H9 (cell line): ENCODE data around the gene GRIPAP1. TPM values are rescaled to one million over a fixed set of nuclear protein-coding genes. Genes with fewer than 3 reads are reported as not detected.

Experiments used
- DNase-seq: peaks from one replicate; pipeline ENCODE4 v3.0.0-alpha.2; 2017
- H2AFZ ChIP-seq: one replicate; pipeline ENCODE4 v1.6.1; 2013; ENCODE audit warnings: mild to moderate bottlenecking, low read length, control low read depth, moderate library complexity
- H2AK5ac ChIP-seq: 2 replicates; pipeline ENCODE4 v1.6.1; 2013; ENCODE audit warnings: low read length, control low read depth, mixed read lengths; ENCODE audit not compliant: insufficient read length
- H2BK120ac ChIP-seq: one replicate; pipeline ENCODE4 v1.6.1; 2013; ENCODE audit warnings: low read depth, mild to moderate bottlenecking, low read length, control low read depth, inconsistent platforms; ENCODE audit not compliant: poor library complexity, severe bottlenecking
- H2BK12ac ChIP-seq: 2 replicates; pipeline ENCODE4 v1.6.1; 2013; ENCODE audit warnings: low read length, control low read depth, mixed read lengths, low read depth; ENCODE audit not compliant: insufficient read length
- H2BK15ac ChIP-seq: 2 replicates; pipeline ENCODE4 v1.6.1; 2013; ENCODE audit warnings: low read depth, low read length, control low read depth
- H2BK20ac ChIP-seq: one replicate; pipeline ENCODE4 v1.6.1; 2013; ENCODE audit warnings: low read depth, mild to moderate bottlenecking, low read length, control low read depth, inconsistent platforms; ENCODE audit not compliant: poor library complexity, severe bottlenecking
- H2BK5ac ChIP-seq: 2 replicates; pipeline ENCODE4 v1.6.1; 2013; ENCODE audit warnings: low read length, control low read depth, mixed read lengths; ENCODE audit not compliant: insufficient read length
- H3K14ac ChIP-seq: 2 replicates; pipeline ENCODE4 v1.6.1; 2013; ENCODE audit warnings: low read length, control low read depth; ENCODE audit not compliant: insufficient read depth
- H3K18ac ChIP-seq: 2 replicates; pipeline ENCODE4 v1.6.1; 2013; ENCODE audit warnings: low read depth, mild to moderate bottlenecking, mixed read lengths, low read length, control low read depth; ENCODE audit not compliant: insufficient read length
- H3K23ac ChIP-seq: 2 replicates; pipeline ENCODE4 v1.6.1; 2013; ENCODE audit warnings: low read length, control low read depth, mixed read lengths, low read depth; ENCODE audit not compliant: insufficient read length
- H3K23me2 ChIP-seq: 2 replicates; pipeline ENCODE4 v1.6.1; 2013; ENCODE audit warnings: low read depth, mild to moderate bottlenecking, mixed read lengths, low read length, control low read depth; ENCODE audit not compliant: insufficient read length, poor library complexity, severe bottlenecking
- H3K27ac ChIP-seq: 2 replicates; pipeline ENCODE4 v1.5.1; 2013; ENCODE audit warnings: low read length, control low read depth, mixed read lengths, low read depth; ENCODE audit not compliant: insufficient read length
- H3K27me3 ChIP-seq: 2 replicates; pipeline ENCODE4 v1.6.1; 2013; ENCODE audit warnings: low read length, control low read depth, inconsistent platforms; ENCODE audit not compliant: insufficient read depth
- H3K4ac ChIP-seq: 2 replicates; pipeline ENCODE4 v1.6.1; 2013; ENCODE audit warnings: low read depth, mild to moderate bottlenecking, control low read depth, inconsistent platforms, low read length, moderate library complexity
- H3K4me1 ChIP-seq: 2 replicates; pipeline ENCODE4 v1.6.1; 2013; ENCODE audit warnings: low read length, control low read depth, inconsistent platforms; ENCODE audit not compliant: insufficient read depth
- H3K4me2 ChIP-seq: 2 replicates; pipeline ENCODE4 v1.6.1; 2013; ENCODE audit warnings: low read length, control low read depth, mixed read lengths; ENCODE audit not compliant: insufficient read length, insufficient read depth
- H3K56ac ChIP-seq: 2 replicates; pipeline ENCODE4 v1.6.1; 2013; ENCODE audit warnings: low read depth, mild to moderate bottlenecking, mixed read lengths, low read length, control low read depth; ENCODE audit not compliant: insufficient read length
- H3K79me1 ChIP-seq: 2 replicates; pipeline ENCODE4 v1.6.1; 2013; ENCODE audit warnings: low read depth, mild to moderate bottlenecking, moderate library complexity, low read length, control low read depth, inconsistent platforms; ENCODE audit not compliant: insufficient read depth, poor library complexity, severe bottlenecking
- H3K79me2 ChIP-seq: 2 replicates; pipeline ENCODE4 v1.6.1; 2013; ENCODE audit warnings: low read length, control low read depth, inconsistent platforms; ENCODE audit not compliant: insufficient read depth
- H3K9ac ChIP-seq: 2 replicates; pipeline ENCODE4 v1.6.1; 2013; ENCODE audit warnings: low read length, control low read depth, mixed read lengths; ENCODE audit not compliant: insufficient read length; ENCODE audit errors: extremely low read depth
- H3K9me3 ChIP-seq: one replicate; pipeline ENCODE4 v1.6.1; 2013; ENCODE audit warnings: low read depth, low read length, inconsistent platforms; ENCODE audit not compliant: control insufficient read depth
- H3T11ph ChIP-seq: one replicate; pipeline ENCODE4 v1.6.1; 2013; ENCODE audit warnings: mild to moderate bottlenecking, low read length, control low read depth, inconsistent platforms
- H4K20me1 ChIP-seq: one replicate; pipeline ENCODE4 v1.6.1; 2013; ENCODE audit not compliant: control insufficient read depth, insufficient read length, insufficient read depth
- H4K5ac ChIP-seq: 2 replicates; pipeline ENCODE4 v1.6.1; 2013; ENCODE audit warnings: low read depth, mild to moderate bottlenecking, mixed read lengths, low read length, control low read depth; ENCODE audit not compliant: insufficient read length
- H4K8ac ChIP-seq: replicated peaks from 2 replicates; pipeline ENCODE4 v1.6.1; 2013; ENCODE audit warnings: low read length, control low read depth, mixed read lengths, low read depth; ENCODE audit not compliant: insufficient read length
- H4K91ac ChIP-seq: 2 replicates; pipeline ENCODE4 v1.6.1; 2013; ENCODE audit warnings: low read depth, mild to moderate bottlenecking, moderate library complexity, mixed read lengths, low read length, control low read depth; ENCODE audit not compliant: insufficient read length
- H3K27ac Mint-ChIP-seq, 3 experiments: 2 replicates in 2 of 3; 3 replicates in 1 of 3; pipeline ENCODE4 v1.8.0; 2020 to 2021; ENCODE audit warnings: mixed read lengths in 3 of 3, mild to moderate bottlenecking in 1 of 3, moderate library complexity in 1 of 3
- H3K27me3 Mint-ChIP-seq: 2 replicates; pipeline ENCODE4 v1.8.0; 2021; ENCODE audit warnings: low read depth, mild to moderate bottlenecking, moderate library complexity, mixed read lengths
- H3K36me3 Mint-ChIP-seq, 3 experiments: 2 replicates in 2 of 3; 3 replicates in 1 of 3; pipeline ENCODE4 v1.8.0; 2020 to 2021; ENCODE audit warnings: low read depth in 3 of 3, mixed read lengths in 3 of 3; ENCODE audit not compliant: insufficient read depth in 1 of 3
- H3K4me1 Mint-ChIP-seq, 2 experiments: 2 replicates each; pipeline ENCODE4 v1.8.0; 2020; ENCODE audit warnings: mixed read lengths in 2 of 2
- H3K4me3 Mint-ChIP-seq, 2 experiments: 2 replicates in 1 of 2; 3 replicates in 1 of 2; pipeline ENCODE4 v1.8.0; 2020 to 2021; ENCODE audit warnings: mild to moderate bottlenecking in 2 of 2, mixed read lengths in 2 of 2, moderate library complexity in 1 of 2
- H3K9me3 Mint-ChIP-seq, 2 experiments: 2 replicates in 1 of 2; 3 replicates in 1 of 2; pipeline ENCODE4 v1.8.0; 2020; ENCODE audit warnings: mild to moderate bottlenecking in 2 of 2, mixed read lengths in 2 of 2, moderate library complexity in 1 of 2
- WGBS: extraction: QIAGEN DNeasy Blood & Tissue Kit; methylation state at CpG from one replicate; pipeline ENCODE4 v1.1.7; 2013; ENCODE audit warnings: missing lambda C conversion rate, low lambda C conversion rate, mixed read lengths; ENCODE audit not compliant: insufficient read length; ENCODE audit errors: extremely low coverage; 5-methylcytosine and 5-hydroxymethylcytosine counted together
- total RNA-seq: library from RNA; stranded (reverse); gene quantifications from 2 replicates; pipeline ENCODE4 v1.2.1, GENCODE V29; 2021
- TF ChIP-seq, protein P1 (sequence below): fragments of 200-600 bp; sonication (generic); conservative IDR thresholded peaks from 3 replicates; pipeline ENCODE4 v1.8.0; 2021; ENCODE audit warnings: antibody characterized with exemption, mild to moderate bottlenecking

The GRIPAP1 gene
- total RNA-seq, 1 experiment from 2014 or later: 71.8 TPM

GRCh38 chrX:48971249-48972219 is 30.5 kb downstream of the GRIPAP1 start, which contains the start of gene KCND1:
Gene KCND1, minus strand, starts transcription at chrX:48971844. Its CDS starts 1,573 bp downstream, at chrX:48970271.
- Histone ChIP-seq H3K9me3 (no peaks in the 10 kb centered on the region), H3T11ph (no peak within 1 kb of the TSS), H3K27ac (no peak within 1 kb of the TSS), H2BK5ac (no peak within 1 kb of the TSS), H3K56ac (no peak within 1 kb of the TSS), H2BK12ac (no peak within 1 kb of the TSS), H3K23ac (no peak within 1 kb of the TSS), H3K4ac (no peak within 1 kb of the TSS), H2AK5ac (no peak within 1 kb of the TSS), H3K14ac (no peak within 1 kb of the TSS; the same call in 1 of the 2 replicates), H2BK120ac (no peak within 1 kb of the TSS), H4K91ac (no peak within 1 kb of the TSS), H3K9ac (peak within 1 kb of the TSS; percentile 29), H2BK20ac (no peak within 1 kb of the TSS), H3K79me1 (no peaks in the 10 kb centered on the region), H3K79me2 (no peaks in the 10 kb centered on the region), H3K4me1 (no peaks in the 10 kb centered on the region), H3K18ac (no peak within 1 kb of the TSS), H3K23me2 (peaks cover 10% of the 10 kb centered on the region), H2BK15ac (no peak within 1 kb of the TSS), H2AFZ (no peak within 1 kb of the TSS), H3K4me2 (peak within 1 kb of the TSS; percentile 70), H4K20me1 (no peaks in the 10 kb centered on the region), H4K5ac (no peak within 1 kb of the TSS), H3K27me3 (no peaks in the 10 kb centered on the region), H4K8ac (no peak within 1 kb of the TSS)
- H3K4me3 Mint-ChIP-seq: peak within 1 kb of the TSS; percentile 69 to 84
- peaks cover 8 to 9% of the 10 kb centered on the region in 2 experiments; a peak in 3 of 4 replicates for H3K4me1 Mint-ChIP-seq
- peaks cover 72 to 84% of the 10 kb centered on the region in 2 experiments for H3K9me3 Mint-ChIP-seq
- no CpG with 5 or more reads among the region's 28 CpGs for WGBS
- peaks cover 2% of the 10 kb centered on the region; the same call in 1 of the 2 replicates for H3K27me3 Mint-ChIP-seq
- H3K27ac Mint-ChIP-seq: peak within 1 kb of the TSS; percentile 48 to 90 (median 83); a peak in 4 of 7 replicates
- DNase-seq: peak; percentile 77
- TF ChIP-seq, protein P1, sequence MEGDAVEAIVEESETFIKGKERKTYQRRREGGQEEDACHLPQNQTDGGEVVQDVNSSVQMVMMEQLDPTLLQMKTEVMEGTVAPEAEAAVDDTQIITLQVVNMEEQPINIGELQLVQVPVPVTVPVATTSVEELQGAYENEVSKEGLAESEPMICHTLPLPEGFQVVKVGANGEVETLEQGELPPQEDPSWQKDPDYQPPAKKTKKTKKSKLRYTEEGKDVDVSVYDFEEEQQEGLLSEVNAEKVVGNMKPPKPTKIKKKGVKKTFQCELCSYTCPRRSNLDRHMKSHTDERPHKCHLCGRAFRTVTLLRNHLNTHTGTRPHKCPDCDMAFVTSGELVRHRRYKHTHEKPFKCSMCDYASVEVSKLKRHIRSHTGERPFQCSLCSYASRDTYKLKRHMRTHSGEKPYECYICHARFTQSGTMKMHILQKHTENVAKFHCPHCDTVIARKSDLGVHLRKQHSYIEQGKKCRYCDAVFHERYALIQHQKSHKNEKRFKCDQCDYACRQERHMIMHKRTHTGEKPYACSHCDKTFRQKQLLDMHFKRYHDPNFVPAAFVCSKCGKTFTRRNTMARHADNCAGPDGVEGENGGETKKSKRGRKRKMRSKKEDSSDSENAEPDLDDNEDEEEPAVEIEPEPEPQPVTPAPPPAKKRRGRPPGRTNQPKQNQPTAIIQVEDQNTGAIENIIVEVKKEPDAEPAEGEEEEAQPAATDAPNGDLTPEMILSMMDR: no peak
- H3K36me3 Mint-ChIP-seq: peaks cover 9 to 28% (median 24%) of the 10 kb centered on the region in 3 experiments
